HFFc6 (cell line): ENCODE measurements around the gene XIRP1. TPM values are rescaled to one million over a fixed set of nuclear protein-coding genes. Genes with fewer than 3 reads are reported as not detected.

Experiments used
- DNase-seq: peaks from one replicate; pipeline ENCODE4 v3.0.0-alpha.2; 2018
- H3K27ac Mint-ChIP-seq: 2 replicates; pipeline ENCODE4 v1.8.0; 2020; ENCODE audit warnings: mild to moderate bottlenecking, mixed read lengths
- H3K27me3 Mint-ChIP-seq: 2 replicates; pipeline ENCODE4 v1.8.0; 2021; ENCODE audit warnings: mild to moderate bottlenecking, moderate library complexity, mixed read lengths; ENCODE audit not compliant: insufficient read depth
- H3K36me3 Mint-ChIP-seq: 2 replicates; pipeline ENCODE4 v1.8.0; 2021; ENCODE audit warnings: low read depth, mixed read lengths
- H3K4me1 Mint-ChIP-seq: 2 replicates; pipeline ENCODE4 v1.8.0; 2020; ENCODE audit warnings: low read depth, mixed read lengths
- H3K4me3 Mint-ChIP-seq: 2 replicates; pipeline ENCODE4 v1.8.0; 2020; ENCODE audit warnings: mild to moderate bottlenecking, moderate library complexity, mixed read lengths
- H3K9me3 Mint-ChIP-seq: 2 replicates; pipeline ENCODE4 v1.8.0; 2020; ENCODE audit warnings: mild to moderate bottlenecking, mixed read lengths
- long read RNA-seq: library from polyadenylated mRNA; unstranded; transcript quantifications from one replicate; pipeline ENCODE4 v2.0.0, GENCODE V29; 2019
- total RNA-seq, 6 experiments: library from RNA; stranded (reverse); fragmentation: NEBNext Ultra II Directional; extraction: Animal tissue kit (Norgen Biotek cat#: 25700); gene quantifications; 2 replicates in 1 of 6; 3 replicates in 5 of 6; pipeline ENCODE4 v1.2.3, GENCODE V29; 2021
- TF ChIP-seq, protein P1 (sequence below): fragments of 200-600 bp; sonication (generic); IDR thresholded peaks from 2 replicates; pipeline ENCODE4 v1.5.0; 2021; ENCODE audit warnings: antibody characterized with exemption, mild to moderate bottlenecking

XIRP1 gene, protein sequence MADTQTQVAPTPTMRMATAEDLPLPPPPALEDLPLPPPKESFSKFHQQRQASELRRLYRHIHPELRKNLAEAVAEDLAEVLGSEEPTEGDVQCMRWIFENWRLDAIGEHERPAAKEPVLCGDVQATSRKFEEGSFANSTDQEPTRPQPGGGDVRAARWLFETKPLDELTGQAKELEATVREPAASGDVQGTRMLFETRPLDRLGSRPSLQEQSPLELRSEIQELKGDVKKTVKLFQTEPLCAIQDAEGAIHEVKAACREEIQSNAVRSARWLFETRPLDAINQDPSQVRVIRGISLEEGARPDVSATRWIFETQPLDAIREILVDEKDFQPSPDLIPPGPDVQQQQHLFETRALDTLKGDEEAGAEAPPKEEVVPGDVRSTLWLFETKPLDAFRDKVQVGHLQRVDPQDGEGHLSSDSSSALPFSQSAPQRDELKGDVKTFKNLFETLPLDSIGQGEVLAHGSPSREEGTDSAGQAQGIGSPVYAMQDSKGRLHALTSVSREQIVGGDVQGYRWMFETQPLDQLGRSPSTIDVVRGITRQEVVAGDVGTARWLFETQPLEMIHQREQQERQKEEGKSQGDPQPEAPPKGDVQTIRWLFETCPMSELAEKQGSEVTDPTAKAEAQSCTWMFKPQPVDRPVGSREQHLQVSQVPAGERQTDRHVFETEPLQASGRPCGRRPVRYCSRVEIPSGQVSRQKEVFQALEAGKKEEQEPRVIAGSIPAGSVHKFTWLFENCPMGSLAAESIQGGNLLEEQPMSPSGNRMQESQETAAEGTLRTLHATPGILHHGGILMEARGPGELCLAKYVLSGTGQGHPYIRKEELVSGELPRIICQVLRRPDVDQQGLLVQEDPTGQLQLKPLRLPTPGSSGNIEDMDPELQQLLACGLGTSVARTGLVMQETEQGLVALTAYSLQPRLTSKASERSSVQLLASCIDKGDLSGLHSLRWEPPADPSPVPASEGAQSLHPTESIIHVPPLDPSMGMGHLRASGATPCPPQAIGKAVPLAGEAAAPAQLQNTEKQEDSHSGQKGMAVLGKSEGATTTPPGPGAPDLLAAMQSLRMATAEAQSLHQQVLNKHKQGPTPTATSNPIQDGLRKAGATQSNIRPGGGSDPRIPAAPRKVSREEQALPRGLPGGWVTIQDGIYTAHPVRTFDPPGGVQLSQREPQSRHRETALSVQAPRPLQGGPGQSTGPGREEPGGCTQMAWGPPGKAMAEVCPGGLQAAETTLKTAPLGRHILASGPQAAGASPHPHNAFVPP (N-terminal part only)
- total RNA-seq, result not detected
- long read RNA-seq, result 0 reads

DNA sequence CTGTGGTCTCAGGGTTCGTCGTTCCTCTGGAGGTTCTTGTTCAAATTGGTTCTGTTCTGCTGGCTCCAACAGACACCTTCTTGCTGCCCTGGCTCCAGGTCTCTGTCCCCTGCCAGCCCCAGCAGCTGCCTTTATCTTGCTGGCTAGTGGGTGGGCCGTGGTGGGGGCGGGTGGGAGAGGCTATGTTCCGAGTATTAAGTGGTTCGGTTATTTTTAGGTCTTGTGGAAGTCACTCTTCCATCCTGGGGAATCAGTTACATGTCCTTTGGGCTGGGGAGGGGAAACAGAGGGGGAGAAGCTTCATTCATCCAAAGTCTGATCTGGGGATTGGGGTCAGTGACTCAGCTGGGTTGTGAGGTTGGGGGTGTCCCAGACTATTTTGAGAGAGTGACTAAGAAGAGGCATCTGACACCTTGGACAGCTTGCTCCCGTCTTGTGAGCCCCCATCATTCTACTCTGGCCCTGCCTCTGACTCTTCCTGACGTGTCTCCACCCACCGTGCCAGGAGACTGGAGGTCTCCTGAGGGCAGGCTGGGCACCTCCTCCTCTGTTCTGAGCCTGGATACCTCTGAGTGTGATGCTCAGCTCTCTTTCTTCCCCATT, at the start of gene XIRP1:
Gene XIRP1, minus strand, starts transcription at position 106 of the 603 bp plus-strand sequence. CDS start 3,150 bp downstream, outside the sequence.
- Mint-ChIP-seq H3K4me3 (peak within 1 kb of the TSS; percentile 39), H3K36me3 (0 out of 2 replicates have a peak, but pooled peaks cover 4% of the 10 kb centered on the region), H3K27me3 (peaks cover 6% of the 10 kb centered on the region), H3K4me1 (peaks cover 52% of the 10 kb centered on the region), H3K27ac (peak within 1 kb of the TSS; percentile 65), H3K9me3 (no peaks in the 10 kb centered on the region; the same call in 1 of the 2 replicates)
- no peak for DNase-seq
- TF ChIP-seq, protein P1, sequence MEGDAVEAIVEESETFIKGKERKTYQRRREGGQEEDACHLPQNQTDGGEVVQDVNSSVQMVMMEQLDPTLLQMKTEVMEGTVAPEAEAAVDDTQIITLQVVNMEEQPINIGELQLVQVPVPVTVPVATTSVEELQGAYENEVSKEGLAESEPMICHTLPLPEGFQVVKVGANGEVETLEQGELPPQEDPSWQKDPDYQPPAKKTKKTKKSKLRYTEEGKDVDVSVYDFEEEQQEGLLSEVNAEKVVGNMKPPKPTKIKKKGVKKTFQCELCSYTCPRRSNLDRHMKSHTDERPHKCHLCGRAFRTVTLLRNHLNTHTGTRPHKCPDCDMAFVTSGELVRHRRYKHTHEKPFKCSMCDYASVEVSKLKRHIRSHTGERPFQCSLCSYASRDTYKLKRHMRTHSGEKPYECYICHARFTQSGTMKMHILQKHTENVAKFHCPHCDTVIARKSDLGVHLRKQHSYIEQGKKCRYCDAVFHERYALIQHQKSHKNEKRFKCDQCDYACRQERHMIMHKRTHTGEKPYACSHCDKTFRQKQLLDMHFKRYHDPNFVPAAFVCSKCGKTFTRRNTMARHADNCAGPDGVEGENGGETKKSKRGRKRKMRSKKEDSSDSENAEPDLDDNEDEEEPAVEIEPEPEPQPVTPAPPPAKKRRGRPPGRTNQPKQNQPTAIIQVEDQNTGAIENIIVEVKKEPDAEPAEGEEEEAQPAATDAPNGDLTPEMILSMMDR, result no peak

DNA sequence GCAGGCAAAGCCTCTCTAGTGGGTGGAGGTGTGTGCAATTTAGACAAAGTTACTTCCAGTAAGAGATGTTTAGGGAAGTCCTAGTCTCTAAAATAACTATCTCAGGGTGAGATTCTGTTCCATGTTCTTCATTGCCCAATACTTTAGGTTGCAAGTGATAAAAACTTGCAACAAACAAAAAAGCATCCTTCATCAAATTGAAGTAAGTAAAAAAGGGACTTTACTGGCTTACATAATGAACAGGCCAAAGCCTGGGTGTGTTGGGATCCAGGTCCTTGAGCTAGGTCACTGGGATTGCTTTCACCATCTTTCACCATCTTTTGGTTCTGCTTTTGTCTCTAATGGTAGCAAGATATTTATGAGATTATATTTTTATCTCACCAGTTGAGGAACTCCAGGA, 49.2 kb upstream of the XIRP1 start:
- Mint-ChIP-seq H3K4me1 (peaks cover 5% of the 10 kb centered on the region; the same call in 1 of the 2 replicates), H3K27me3 (peaks cover 46% of the 10 kb centered on the region), H3K9me3 (no peaks in the 10 kb centered on the region), H3K27ac (no peak overlapping the region), H3K36me3 (no peaks in the 10 kb centered on the region), H3K4me3 (no peak overlapping the region)
- DNase-seq, result no peak
- TF ChIP-seq, protein P1, result no peak

DNA sequence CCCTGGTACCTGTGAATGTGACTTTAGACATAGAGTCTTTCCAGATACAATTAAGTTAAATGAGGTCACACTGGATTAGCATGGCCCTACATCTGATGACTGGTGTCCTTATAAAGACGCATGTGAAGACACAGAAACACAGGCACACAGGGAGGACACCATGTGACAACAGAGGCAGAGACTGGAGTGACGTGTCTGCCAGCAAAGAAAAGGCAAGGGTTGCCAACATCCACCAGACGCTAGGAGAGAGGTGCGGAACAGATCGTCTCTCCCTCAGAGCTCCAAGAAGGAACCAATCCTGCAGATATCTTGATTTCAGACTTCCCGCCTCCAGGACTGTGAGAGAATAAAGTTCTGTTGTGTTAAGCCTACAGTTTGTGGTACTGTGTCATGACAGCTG, 44.6 kb upstream of the XIRP1 start:
- Mint-ChIP-seq H3K36me3 (no peaks in the 10 kb centered on the region), H3K27ac (no peak overlapping the region), H3K9me3 (no peaks in the 10 kb centered on the region), H3K4me1 (peaks cover 16% of the 10 kb centered on the region), H3K4me3 (no peak overlapping the region), H3K27me3 (peaks cover 54% of the 10 kb centered on the region)
- DNase-seq, result no peak
- TF ChIP-seq, protein P1, result no peak

DNA sequence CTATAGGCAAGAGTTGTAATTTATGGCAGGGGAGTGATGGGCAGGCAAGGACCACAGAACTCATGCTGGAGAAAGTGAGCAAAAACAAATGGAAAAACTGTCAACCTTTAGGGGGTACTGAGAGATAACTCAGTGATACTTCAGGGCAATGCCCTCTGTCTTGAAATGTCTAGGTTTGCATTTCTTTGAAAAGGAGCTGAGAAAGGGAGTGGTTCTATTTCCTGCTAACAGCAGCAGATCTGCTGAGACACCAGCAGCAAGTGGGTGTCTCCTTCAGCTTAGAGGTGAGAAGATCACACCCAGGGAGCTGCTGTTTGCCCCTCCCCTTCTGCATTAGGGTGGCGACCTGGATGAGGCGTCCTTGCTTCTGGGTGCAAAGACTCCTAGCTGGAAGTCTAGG, 42.3 kb upstream of the XIRP1 start:
- DNase-seq, result no peak
- H3K4me1 Mint-ChIP-seq, result peaks cover 16% of the 10 kb centered on the region
- TF ChIP-seq, protein P1, result no peak
- no peak overlapping the region for H3K4me3 Mint-ChIP-seq
- no peak overlapping the region for H3K27ac Mint-ChIP-seq
- no peaks in the 10 kb centered on the region for H3K36me3 Mint-ChIP-seq
- H3K27me3 Mint-ChIP-seq, result peaks cover 57% of the 10 kb centered on the region
- no peaks in the 10 kb centered on the region for H3K9me3 Mint-ChIP-seq

DNA sequence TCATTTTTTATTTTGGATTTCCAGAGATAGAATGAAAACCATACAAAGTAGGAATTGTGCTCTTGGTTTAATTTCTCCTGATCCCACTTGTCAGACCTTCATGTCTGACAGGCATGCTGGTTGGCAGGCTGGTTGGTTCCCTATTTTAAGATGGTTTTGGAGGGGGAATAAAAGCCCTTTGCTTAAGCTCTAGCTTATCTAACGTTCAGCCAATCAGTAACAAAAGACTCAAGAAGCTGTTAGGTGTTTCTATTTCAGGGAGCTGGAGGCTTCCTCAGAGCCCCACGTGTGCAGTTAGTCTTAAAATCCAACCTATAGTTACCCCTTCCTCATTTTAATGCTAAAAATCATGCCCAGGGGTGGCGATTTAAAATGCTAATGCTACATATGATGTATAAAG, 40.5 kb upstream of the XIRP1 start:
- H3K4me3 Mint-ChIP-seq, result no peak overlapping the region
- TF ChIP-seq, protein P1, result no peak
- H3K4me1 Mint-ChIP-seq, result peaks cover 11% of the 10 kb centered on the region
- H3K27ac Mint-ChIP-seq, result no peak overlapping the region
- H3K27me3 Mint-ChIP-seq, result peaks cover 50% of the 10 kb centered on the region
- H3K36me3 Mint-ChIP-seq, result no peaks in the 10 kb centered on the region
- no peak for DNase-seq
- no peaks in the 10 kb centered on the region for H3K9me3 Mint-ChIP-seq
